ENCODE data around the gene PMEPA1.
"Not testable (repeated sequence)": the region's sequence is repeated elsewhere in the genome, so short reads cannot be mapped to it uniquely, and the experiment has no call there.

Gene PMEPA1

DNA sequence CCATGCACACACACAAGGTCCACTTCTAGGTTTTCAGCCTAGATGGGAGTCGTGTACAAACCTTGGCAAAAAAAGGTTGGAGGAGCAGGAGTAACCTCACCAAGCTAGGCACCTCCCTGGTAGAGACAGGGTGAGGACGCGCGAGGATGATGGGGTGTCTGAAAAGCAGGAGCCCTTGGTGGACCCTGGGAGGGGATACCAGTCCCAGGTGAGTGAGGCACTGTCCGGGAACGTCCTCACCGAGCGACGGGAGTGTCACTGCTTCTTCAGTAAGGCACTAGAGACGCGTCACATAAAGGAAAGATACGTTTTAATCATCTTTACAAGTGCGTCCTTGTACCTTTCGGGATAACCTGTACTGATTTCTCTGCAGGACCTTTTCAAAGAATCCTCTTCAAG lies 60.2 kb downstream of the PMEPA1 start:
- no peak for DNase-seq

DNA sequence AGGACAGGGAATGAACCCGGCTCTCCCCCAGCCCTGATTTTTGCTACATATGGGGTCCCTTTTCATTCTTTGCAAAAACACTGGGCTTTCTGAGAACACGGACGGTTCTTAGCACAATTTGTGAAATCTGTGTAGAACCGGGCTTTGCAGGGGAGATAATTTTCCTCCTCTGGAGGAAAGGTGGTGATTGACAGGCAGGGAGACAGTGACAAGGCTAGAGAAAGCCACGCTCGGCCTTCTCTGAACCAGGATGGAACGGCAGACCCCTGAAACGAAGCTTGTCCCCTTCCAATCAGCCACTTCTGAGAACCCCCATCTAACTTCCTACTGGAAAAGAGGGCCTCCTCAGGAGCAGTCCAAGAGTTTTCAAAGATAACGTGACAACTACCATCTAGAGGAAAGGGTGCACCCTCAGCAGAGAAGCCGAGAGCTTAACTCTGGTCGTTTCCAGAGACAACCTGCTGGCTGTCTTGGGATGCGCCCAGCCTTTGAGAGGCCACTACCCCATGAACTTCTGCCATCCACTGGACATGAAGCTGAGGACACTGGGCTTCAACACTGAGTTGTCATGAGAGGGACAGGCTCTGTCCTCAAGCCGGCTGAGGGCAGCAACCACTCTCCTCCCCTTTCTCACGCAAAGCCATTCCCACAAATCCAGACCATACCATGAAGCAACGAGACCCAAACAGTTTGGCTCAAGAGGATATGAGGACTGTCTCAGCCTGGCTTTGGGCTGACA lies 60.8 kb downstream of the PMEPA1 start:
- no peak for DNase-seq

DNA sequence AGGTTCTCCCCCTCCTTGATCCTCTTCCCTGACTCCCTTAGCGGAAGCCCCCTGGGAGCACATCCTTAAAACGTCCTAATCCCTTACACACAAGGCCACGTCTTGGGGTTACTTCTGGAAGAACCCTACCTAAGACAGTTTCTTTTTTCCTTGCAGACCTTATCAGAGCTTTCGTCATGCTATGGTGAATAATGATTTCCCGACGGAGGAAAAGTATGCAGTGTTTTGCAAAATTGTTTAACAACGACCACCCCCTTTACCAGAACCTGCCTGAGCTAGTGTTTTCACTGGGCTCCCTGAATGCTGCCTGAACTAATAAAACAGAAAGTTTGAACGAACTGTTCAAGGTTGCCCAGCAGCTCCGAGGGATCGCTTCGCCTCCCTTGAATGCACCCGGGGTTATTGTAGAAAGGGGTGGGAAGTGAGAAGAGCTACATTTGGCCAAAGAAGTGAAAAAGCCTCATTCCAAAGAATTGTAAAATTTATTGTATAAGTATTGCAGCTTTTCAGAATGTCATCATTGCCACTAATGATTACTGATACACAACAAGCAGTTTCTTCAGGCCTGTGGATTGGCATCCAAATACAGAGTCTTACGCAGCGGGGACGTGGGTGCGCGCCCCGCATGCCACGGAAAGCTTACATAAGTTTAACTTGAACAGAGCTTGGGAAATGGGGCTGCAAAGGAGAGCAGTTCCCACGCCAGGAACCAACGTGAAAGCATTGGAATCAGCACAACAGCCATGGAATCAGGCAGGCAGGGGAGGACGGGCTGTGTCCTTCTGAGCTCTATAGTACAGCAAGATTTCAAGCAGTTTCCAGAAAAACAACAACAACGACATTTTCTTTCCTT lies 61.7 kb downstream of the PMEPA1 start:
- no peak for DNase-seq

DNA sequence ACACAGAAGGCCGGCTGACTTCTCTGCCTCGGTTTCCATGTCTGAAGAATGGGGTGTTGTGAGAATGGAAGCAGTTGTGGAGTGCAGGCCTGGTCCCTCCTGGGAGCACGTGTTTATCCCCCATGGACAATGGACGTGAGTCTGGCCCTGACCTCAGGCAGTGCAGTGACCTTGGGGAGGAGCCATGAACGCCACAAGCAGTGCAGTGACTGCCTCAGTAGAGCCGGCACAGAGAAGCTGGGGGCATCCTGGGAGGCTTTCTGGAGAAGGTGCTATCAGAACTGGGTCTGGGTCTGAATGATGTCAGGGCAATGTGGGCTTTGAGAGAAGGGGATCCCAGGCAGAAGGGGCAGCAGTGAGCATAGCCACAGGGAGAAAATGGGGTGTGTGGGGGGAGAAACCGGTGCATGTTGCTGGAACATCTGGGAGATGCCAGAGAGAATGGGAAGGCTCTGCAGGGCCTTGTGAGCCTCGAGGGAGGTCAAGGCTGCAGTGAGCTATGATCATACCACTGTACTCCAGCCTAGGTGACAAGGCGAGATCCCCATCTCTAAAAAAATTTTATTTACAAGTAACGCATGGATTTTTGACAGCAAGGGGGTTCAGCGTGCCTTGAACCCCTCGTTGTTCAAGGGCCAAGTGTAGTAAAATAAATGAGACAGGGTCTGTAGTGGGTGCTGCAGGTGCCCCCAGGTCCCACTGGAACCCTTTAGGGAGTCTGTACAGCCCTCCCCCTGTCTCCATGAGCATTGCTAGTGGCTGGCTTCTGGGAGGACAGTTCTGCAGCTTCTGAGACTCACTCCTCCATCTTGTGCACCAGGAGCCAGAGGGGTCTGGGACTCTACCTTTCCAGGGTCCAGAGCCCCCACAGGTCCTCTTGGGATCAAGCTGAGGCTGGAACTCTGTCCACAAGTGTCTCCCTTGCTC lies 62.5 kb downstream of the PMEPA1 start:
- no peak for DNase-seq

DNA sequence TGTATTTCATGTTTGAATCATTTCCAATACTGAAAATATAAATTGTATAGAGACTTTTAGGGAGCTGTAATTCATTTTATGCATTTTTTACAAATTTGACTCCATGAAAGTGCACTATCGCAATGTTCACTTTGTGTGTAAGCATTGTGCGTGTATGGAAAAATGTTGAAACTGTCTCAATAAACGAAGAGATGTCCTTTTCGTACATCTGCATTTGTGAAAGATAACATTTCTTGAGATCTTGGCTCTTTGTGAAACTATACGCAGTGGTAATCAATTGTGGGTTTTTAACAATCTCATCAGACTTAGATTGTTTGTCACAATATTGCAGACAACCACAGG lies 70.9 kb downstream of the PMEPA1 start:
- DNase-seq: no peak

DNA sequence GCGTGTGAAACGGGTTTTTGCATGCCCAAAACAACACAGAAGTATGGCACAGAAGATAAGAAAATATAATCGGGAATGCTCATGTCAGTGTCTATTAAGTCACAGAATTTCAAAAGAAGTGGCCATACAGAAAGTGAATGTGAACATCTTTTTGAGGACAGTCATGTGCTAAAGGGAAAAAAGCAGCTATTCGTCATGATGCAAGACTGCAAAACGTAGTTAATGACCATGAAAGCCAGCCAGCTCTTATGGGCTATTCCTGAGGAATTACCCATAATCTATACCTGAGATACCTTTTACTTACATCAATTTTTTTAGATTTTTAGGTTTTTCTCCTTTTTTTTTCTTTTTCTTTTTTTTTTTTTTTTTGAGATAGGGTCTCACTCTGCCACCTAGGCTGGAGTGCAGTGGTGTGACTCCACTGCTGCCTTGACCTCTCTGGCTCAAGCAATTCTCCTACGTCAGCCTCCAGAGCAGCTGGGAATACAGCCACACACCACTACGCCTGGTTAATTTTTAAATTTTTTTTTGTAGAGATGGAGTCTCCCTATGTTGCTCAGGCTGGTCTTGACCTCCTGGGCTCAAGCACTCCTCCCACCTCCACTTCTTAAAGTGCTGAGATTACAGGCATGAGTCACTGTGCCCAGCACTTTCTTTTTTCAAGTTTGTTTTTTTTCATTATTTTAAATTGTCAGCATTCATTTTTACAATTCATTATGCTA lies 71.5 kb downstream of the PMEPA1 start:
- DNase-seq: no peak

DNA sequence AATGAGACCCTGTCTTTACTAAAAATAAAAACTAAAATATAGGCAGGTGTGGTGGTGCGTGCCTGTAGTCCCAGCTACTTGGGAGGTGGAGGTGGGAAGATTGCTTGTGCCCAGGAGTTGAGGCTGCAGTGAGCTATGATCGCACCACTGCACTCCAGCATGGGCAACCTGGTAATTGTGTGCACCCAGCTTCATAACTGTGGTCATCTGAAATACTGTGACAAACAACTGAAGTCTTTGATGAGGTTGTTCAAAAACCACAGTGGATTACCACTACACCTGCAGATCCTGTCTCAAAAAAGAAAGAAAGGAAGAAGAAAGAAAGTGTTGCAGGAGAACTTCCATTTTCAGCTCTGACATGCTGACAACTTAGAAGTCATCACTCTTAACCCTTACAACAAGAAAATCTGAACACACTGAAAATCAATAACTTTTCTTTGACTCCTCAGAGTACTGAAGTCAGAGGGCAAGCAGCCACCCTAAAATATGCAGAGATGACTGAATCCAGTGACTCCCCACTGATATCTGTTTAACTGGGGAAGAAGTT lies 75.8 kb downstream of the PMEPA1 start:
- no peak for DNase-seq

DNA sequence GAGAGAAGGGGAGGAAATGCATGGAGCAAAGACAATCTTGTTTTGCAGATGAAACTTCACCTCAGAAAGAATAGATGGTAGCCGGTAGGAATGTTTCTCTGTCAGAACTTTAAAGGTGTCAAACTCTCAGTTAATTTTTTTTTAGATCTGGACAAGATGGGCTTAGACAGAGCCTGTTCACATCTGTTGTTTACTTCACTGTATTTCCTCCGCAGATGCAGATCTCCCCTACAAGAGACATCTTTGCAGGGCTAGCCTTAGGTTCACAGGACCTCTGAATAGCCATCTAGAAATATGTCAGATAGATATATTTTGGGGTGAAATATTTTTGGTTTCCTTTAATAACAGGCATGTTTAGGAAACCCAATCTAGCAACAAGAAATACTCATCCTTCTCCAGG lies 77.5 kb downstream of the PMEPA1 start:
- no peak for DNase-seq

DNA sequence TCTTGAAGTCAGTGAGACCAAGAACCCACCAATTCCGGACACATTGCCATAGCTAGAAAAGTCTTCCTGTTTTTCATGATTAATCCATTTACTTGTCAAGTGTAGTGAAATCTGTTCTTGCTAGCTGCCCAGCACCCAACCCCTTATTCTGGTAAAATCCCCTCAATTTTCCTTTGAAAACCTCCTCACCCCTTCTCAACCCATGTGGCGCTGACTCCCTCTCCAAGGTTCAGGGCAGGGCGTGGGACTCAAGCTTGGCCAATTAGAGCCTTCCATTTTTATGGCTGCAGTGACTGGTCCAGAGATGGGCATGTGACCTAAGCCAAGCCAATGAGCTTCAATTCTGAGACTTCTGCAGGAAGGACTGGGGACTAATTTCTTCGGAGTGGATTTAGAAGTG lies 79.8 kb downstream of the PMEPA1 start:
- peak; percentile 55 for DNase-seq

DNA sequence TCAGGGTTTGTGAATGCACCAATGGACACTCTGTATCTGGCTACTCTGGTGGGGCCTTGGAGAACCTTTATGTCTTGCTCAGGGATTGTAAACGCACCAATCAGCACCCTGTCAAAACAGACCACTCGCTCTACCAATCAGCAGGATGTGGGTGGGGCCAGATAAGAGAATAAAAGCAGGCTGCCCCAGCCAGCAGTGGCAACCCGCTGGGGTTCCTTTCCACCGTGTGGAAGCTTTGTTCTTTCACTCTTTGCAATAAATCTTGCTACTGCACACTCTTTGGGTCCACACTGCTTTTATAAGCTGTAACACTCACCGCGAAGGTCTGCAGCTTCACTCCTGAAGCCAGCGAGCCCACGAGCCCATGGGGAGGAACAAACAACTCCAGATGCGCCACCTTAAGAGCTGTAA lies 80.3 kb downstream of the PMEPA1 start:
- peak; percentile 60 for DNase-seq

DNA sequence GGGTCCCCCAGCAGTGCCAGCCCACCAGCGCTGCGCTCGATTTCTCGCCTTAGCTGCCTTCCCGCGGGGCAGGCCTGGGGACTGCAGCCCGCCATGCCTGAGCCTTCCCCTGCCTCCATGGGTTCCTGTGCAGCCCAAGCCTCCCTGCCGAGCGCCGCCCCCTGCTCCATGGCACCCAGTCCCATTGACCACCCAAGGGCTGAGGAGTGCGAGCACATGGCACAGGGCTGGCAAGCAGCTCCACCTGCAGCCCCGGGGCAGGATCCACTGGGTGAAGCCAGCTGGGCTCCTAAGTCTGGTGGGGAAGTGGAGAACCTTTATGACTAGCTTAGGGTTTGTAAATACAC lies 80.9 kb downstream of the PMEPA1 start:
- not testable (repeated sequence) for DNase-seq

DNA sequence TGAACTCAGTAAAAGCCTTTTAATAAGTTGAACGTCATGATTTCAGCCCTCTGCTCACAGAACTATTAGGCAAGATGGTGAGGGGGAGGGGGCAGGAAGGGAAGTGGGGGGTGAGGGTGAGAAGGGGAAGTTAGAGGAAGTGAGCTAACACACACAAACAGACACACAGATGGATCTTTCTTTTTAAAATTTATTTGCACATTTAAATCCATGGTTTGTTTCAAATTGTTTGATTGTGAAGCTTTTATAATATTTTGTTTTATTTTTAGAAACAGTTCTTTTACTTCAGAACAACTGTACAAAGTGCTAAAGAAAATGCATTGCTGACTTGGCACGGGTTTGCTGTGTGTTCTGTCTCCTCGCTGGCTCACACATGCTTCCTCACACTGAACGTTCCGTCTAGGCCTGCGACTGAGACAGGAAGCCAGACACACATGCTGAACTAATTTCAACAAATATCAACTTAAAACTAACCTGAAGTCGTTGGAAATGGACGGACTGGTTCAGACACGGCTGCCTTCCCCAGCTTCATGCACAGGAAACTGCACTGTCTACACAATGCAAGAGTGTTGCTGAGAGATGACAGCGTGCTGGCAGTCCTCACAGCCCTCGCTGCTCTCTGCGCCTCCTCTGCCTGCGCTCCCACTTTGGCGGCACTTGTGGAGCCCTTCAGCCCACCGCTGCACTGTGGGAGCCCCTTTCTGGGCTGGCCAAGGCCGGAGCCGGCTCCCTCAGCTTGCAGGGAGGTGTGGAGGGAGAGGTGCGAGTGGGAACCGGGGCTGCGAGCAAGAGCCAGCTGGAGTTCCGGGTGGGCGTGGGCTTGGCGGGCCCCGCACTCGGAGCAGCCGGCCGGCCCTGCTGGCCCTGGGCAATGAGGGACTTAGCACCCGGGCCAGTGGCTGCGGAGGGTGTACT lies 81.5 kb downstream of the PMEPA1 start:
- peak; percentile 74 for DNase-seq

DNA sequence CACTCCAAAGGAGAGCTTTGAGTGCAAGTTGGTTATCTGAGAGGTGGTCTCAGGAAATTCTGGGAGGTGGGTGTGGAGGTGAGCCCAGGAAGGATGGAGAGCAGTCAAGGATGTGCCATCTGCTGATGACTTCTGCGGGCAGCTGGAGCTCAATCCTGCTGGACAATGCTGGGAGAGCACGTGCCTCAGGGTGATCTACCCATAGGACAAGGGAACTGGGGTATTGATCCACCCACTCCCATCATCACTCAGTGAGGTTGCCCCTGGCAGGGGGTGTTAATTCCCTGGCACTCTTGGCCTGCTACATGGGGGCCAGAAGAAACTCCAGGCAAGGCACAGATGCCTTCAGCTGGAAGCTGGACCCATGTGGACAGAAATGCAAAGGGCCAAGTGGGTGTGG lies 82.5 kb downstream of the PMEPA1 start:
- no peak for DNase-seq

DNA sequence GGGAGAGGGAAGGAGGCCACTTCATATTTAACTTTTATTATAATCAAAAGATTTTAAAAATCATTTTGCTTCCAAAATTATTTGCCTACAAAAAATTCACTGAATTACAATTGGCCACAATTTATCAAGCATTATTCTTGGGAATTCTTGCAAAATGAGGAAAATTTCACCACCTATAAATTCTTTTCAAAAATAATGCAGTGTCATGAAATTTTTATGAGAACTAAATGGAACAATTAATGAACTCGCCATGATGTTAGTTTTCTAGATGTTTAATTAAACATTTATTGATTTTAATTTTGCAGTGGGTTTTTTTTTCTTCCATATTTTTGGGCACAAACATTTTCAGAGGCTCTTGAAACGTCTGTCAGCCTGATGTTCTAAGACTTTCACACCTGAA lies 83.8 kb downstream of the PMEPA1 start:
- DNase-seq: no peak

DNA sequence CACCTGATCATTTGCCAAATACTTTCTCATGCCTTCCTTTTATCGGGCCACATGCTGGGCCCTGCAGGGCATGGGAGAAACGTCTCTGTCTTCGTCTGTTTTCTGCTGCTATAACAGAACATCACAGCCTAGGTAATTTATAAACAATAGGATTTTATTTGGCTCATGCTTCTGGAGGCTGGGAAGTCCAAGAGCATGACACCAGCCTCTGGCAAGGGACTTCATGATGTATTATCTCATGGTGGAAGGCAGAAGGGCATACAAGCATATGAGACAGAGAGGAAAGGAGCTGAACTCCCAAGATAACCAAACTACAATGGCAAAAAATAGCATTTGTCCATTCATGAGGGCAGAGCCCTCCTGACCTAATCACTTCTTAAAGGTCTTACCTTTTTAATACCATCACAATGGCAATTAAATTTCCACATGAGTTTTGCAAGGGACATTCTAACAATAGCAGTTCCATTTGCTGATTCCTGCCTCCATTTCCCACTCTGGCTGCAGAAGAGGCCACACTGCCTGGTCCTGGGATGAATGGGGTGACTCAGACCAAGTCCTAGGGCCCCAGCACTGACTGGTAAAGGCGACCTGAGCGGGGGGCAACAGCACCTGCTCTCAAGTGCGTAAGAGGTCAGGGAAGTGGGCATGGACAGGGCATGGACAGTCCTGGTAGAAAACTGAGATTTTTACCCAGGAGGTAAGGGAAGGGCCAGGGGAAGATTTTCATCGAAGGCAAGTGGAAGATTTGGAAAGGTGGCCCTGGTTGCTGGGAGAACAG lies 84.4 kb downstream of the PMEPA1 start:
- DNase-seq: no peak

DNA sequence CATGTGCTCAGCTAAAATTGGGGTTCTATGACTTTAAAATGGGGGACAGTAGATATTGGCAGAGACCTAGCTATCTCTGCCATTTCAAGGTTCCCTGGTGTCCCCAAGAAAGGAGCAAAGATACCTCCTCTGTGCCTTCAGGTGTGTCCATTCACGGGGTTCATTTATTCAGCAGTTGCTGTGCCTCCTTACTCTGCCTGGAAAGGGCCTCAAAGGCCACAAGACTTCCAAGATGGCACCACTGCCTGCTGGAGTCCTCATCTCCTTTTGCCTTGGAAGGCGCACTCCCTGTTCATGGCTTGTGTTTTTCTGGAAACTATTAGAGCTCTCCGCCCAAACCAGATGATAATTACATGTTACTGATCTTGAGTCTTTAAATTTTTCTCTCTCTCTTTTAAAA lies 85.7 kb downstream of the PMEPA1 start:
- no peak for DNase-seq

DNA sequence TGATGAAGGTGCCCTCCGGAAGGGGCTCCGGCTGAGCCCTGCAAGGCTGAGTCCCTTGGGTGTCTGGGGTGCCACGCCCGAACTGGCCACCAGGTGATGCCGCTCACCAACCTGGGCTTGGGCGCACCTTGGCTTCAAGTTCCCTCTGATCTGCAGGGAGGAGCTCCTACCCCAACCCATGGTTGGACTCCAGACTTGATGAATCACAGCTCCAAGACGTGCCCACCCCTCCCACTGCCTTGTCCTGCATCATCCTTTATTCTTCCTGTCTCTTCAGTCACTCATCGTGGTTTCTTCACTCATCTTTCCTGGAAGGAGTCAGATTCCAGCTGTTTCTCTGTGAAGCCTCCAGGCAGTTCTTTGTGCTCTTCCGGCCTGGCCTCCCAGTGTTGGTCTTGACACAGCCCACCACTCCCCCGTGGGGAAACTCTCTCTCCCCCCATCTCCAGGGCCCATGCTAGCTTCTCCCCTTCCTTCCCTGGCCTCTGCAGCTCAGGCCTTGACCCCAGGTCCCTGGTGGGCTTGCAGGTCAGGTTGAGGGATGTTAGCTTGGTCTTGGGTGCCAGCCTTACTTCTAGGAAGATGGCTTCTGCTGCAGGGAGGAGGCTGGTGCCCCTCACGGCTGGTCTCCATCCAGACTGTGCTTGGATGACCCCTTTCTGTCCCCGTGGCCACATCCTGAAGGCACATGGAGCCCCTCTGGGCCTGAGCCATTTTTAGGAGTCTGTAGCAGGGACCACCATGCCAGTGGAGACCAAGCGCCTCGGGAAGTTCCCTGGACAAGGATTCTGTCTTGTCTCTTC lies 87.0 kb downstream of the PMEPA1 start:
- DNase-seq: peak; percentile 67

DNA sequence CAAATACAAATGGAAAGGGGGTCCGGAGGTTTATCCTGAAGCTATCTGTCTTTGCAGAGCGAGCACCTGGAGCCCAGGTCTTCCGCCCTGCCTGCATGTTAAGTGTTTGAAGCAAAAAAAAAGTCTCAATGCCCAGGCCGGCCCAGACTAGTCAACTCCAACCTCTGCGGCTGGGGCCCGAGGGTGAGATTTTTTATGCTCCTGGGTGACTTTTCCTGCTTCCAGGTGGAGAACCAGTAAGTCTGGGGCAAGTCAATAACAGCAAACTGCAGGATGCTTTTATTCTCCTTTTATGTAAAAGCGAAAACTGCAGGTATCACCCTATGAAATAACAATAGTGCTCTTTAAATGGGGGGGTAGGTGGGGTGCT lies 87.6 kb downstream of the PMEPA1 start:
- no peak for DNase-seq

DNA sequence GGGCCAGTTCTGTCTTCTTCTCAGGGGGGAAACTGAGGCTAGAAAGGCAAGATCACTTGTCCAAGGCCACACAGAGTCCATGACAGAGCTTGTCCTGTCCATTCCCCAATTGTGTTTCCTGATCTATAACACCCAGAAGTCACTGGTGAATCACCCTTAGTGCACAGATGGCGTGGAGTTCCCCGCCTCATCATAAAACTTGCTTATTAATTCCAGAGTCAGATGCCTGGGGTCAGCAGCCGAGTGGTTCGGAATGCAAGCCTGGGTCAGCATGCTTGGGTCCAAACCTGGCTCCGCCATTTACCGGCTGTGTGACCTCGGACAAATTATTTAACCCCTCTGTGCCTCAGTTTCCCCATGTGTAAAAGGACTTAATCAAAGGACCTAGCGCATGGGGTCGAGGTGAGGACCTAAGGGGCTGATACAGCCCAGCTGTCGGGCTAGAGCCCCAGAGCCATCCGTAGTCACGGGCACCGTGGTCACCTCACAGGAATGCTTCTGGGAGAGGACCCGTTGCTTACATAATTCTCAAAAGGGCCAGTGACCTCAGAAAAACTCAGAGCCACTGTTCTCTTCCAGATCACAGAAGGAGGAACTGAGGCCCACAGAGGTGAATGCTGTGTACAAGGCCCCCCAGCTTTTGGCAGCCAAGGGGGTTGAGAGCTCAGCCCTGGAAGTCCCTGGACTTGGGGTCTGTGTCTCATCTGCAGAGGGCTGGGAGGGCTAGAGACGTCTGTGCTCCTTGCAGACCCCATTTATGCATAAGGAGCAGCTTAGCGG lies 88.2 kb downstream of the PMEPA1 start:
- DNase-seq: no peak
